PC-9 (cell line): ENCODE data around the gene NKAIN2. TPM values are rescaled to one million over a fixed set of nuclear protein-coding genes. Genes with fewer than 3 reads are reported as not detected.

ENCODE experiments used
- BruUV-seq: library from RNA; stranded (reverse); fragments of 400-500 nt; replicated peaks from 2 replicates; lab custom pipeline; 2021; lab: Mats Ljungman, UMichigan
- CTCF ChIA-PET: fragments of 300-600 bp; sonication (Branson Sonifier 250); formaldehyde crosslinking; loops from one replicate; lab custom pipeline; 2022; ENCODE audit warnings: antibody characterized with exemption; lab: Charles Lee
- POLR2A ChIA-PET: fragments of 300-600 bp; sonication (Branson Sonifier 250); formaldehyde crosslinking; loops from one replicate; lab custom pipeline; 2022; ENCODE audit warnings: antibody characterized with exemption; ENCODE audit not compliant: unreplicated experiment; lab: Charles Lee
- DNase-seq, 2 experiments: peaks; one replicate each; pipeline versions ENCODE4 v3.0.0 to v3.0.0-alpha.2; 2015 to 2022; ENCODE audit warnings: mixed read lengths in 1 of 2
- H2AFZ ChIP-seq: fragments of 200-600 bp; sonication (generic); 2 replicates; pipeline ENCODE4 v1.8.1; 2017; ENCODE audit warnings: antibody characterized with exemption
- H3F3A ChIP-seq: fragments of 200-600 bp; sonication (generic); 2 replicates; pipeline ENCODE4 v1.8.1; 2017; ENCODE audit warnings: antibody characterized with exemption, mild to moderate bottlenecking, low read depth; ENCODE audit not compliant: insufficient read depth
- H3K27ac ChIP-seq: fragments of 200-600 bp; sonication (generic); 2 replicates; pipeline ENCODE4 v1.6.1; 2016; ENCODE audit warnings: mixed run types
- H3K27me3 ChIP-seq: fragments of 200-600 bp; sonication (generic); 2 replicates; pipeline ENCODE4 v1.6.1; 2016; ENCODE audit warnings: low read depth, mixed run types; ENCODE audit not compliant: insufficient read depth
- H3K36me3 ChIP-seq: fragments of 200-600 bp; sonication (generic); 2 replicates; pipeline ENCODE4 v1.6.1; 2016; ENCODE audit warnings: low read depth, mixed run types
- H3K4me1 ChIP-seq: fragments of 200-600 bp; sonication (generic); replicated peaks from 2 replicates; pipeline ENCODE4 v1.6.1; 2016; ENCODE audit warnings: mixed run types; ENCODE audit not compliant: insufficient read depth
- H3K4me2 ChIP-seq: fragments of 200-600 bp; sonication (generic); 2 replicates; pipeline ENCODE4 v1.6.1; 2017; ENCODE audit warnings: mixed run types
- H3K4me3 ChIP-seq: fragments of 200-600 bp; sonication (generic); 2 replicates; pipeline ENCODE4 v1.6.1; 2016; ENCODE audit warnings: mixed run types
- H3K79me2 ChIP-seq: fragments of 200-600 bp; sonication (generic); 2 replicates; pipeline ENCODE4 v1.6.1; 2017; ENCODE audit warnings: low read depth, mixed run types
- H3K9me2 ChIP-seq: fragments of 200-600 bp; sonication (generic); 2 replicates; pipeline ENCODE4 v1.8.1; 2017; ENCODE audit warnings: mild to moderate bottlenecking; ENCODE audit not compliant: insufficient read depth
- H3K9me3 ChIP-seq: fragments of 200-600 bp; sonication (generic); 2 replicates; pipeline ENCODE4 v1.8.1; 2016; ENCODE audit warnings: low read depth; ENCODE audit not compliant: insufficient read depth
- H4K20me1 ChIP-seq: fragments of 200-600 bp; sonication (generic); 2 replicates; pipeline ENCODE4 v1.8.1; 2017; ENCODE audit not compliant: insufficient read depth
- CTCF ChIP-seq: fragments of 200-600 bp; sonication (generic); conservative IDR thresholded peaks from 2 replicates; pipeline ENCODE4 v1.6.1; 2017; ENCODE audit warnings: mixed run types, antibody characterized with exemption, mild to moderate bottlenecking, moderate library complexity
- EZH2 ChIP-seq: fragments of 200-600 bp; sonication (generic); IDR thresholded peaks from 2 replicates; pipeline ENCODE4 v1.8.0; 2017; ENCODE audit warnings: antibody characterized with exemption, low read depth
- intact Hi-C: fragments of 100-400 bp; cut with micrococcal nuclease; formaldehyde crosslinking; loops from one replicate; pipeline ENCODE4 v1.10.0; 2022; ENCODE audit not compliant: unreplicated experiment
- total RNA-seq: library from RNA; stranded (reverse); gene quantifications from 2 replicates; pipeline ENCODE4 v1.2.3, GENCODE V29; 2021

The NKAIN2 gene
- total RNA-seq, 1 experiment from 2014 or later, result not detected

- TF ChIP-seq EZH2 (no peak), CTCF (no peak)
- no peaks in the 10 kb centered on the region for H3K4me1 ChIP-seq
- no peaks in the 10 kb centered on the region for H3K36me3 ChIP-seq
These were observed 346.0 kb downstream of the NKAIN2 start for GRCh38 chr6:124149646-124150045.

GRCh38 chr6:124158024-124158423, 354.4 kb downstream of the NKAIN2 start:
- Histone ChIP-seq H3K4me3 (no peak overlapping the region), H3K9me3 (no peaks in the 10 kb centered on the region), H3K36me3 (no peaks in the 10 kb centered on the region), H3K79me2 (no peaks in the 10 kb centered on the region), H3K4me1 (no peaks in the 10 kb centered on the region), H3K27me3 (no peaks in the 10 kb centered on the region), H4K20me1 (no peaks in the 10 kb centered on the region), H3K4me2 (no peak overlapping the region), H3K27ac (no peak overlapping the region), H2AFZ (no peak overlapping the region), H3K9me2 (no peaks in the 10 kb centered on the region), H3F3A (no peaks in the 10 kb centered on the region)
- ChIA-PET CTCF (no interaction called here), POLR2A (no interaction called here)
- intact Hi-C loops, result no loop called here
- no TSS peak for BruUV-seq
- TF ChIP-seq EZH2 (no peak), CTCF (no peak)
- no peak for DNase-seq

More at GRCh38 chr6:124149646-124150045, 346.0 kb downstream of the NKAIN2 start:
- no peak overlapping the region for H3K27ac ChIP-seq
- CTCF ChIA-PET, result no interaction called here
- no peak overlapping the region for H2AFZ ChIP-seq
- intact Hi-C loops, result no loop called here
- H3K79me2 ChIP-seq, result no peaks in the 10 kb centered on the region
- no peak overlapping the region for H3K4me3 ChIP-seq
- POLR2A ChIA-PET, result no interaction called here
- H3K27me3 ChIP-seq, result no peaks in the 10 kb centered on the region
- H3K4me2 ChIP-seq, result no peak overlapping the region
- DNase-seq, result no peak
- H3F3A ChIP-seq, result no peaks in the 10 kb centered on the region
- H3K9me2 ChIP-seq, result no peaks in the 10 kb centered on the region
- no TSS peak for BruUV-seq
- H3K9me3 ChIP-seq, result no peaks in the 10 kb centered on the region
- no peaks in the 10 kb centered on the region for H4K20me1 ChIP-seq

GRCh38 chr6:124163676-124164075, 360.0 kb downstream of the NKAIN2 start:
- intact Hi-C loops, result no loop called here

More at GRCh38 chr6:124163676-124164075, 360.0 kb downstream of the NKAIN2 start:
- Histone ChIP-seq H3F3A (no peaks in the 10 kb centered on the region), H3K27ac (no peak overlapping the region), H4K20me1 (no peaks in the 10 kb centered on the region), H3K4me3 (no peak overlapping the region), H2AFZ (no peak overlapping the region; the same call in 1 of the 2 replicates), H3K9me3 (no peaks in the 10 kb centered on the region), H3K27me3 (no peaks in the 10 kb centered on the region), H3K4me2 (no peak overlapping the region), H3K36me3 (no peaks in the 10 kb centered on the region), H3K9me2 (no peaks in the 10 kb centered on the region), H3K4me1 (no peaks in the 10 kb centered on the region), H3K79me2 (no peaks in the 10 kb centered on the region)
- TF ChIP-seq CTCF (no peak), EZH2 (no peak)
- BruUV-seq, result no TSS peak
- CTCF ChIA-PET, result no interaction called here
- DNase-seq, result no peak
- POLR2A ChIA-PET, result no interaction called here
